IMR-90 (cell line): ENCODE measurements around the gene PTPMT1. TPM values are rescaled to one million over a fixed set of nuclear protein-coding genes. Genes with fewer than 3 reads are reported as not detected.

Experiments
- ATAC-seq: fragments of 200-7000 bp; cut with Tn5 transposase; 2 replicates; pipeline ENCODE4 v1.9.1; 2020; ENCODE audit warnings: low read depth, mild to moderate bottlenecking, moderate library complexity
- BruUV-seq: library from RNA; stranded (reverse); fragments of 400-500 nt; replicated peaks from 2 replicates; lab custom pipeline; 2021; lab: Mats Ljungman, UMichigan
- CTCF ChIA-PET: fragments of 300-600 bp; formaldehyde crosslinking; extraction: SDS; loops from one replicate; lab custom pipeline; 2021; ENCODE audit warnings: antibody characterized with exemption; lab: Yijun Ruan, JAX
- POLR2A ChIA-PET: fragments of 300-600 bp; sonication (Branson Sonifier 250); formaldehyde crosslinking; loops from one replicate; lab custom pipeline; 2022; ENCODE audit warnings: antibody characterized with exemption; ENCODE audit not compliant: unreplicated experiment; lab: Charles Lee
- DNase-seq: peaks from one replicate; pipeline ENCODE4 v3.0.0; 2013
- H2AFZ ChIP-seq: replicated peaks from 2 replicates; pipeline ENCODE3; 2013; ENCODE audit warnings: low read length, mild to moderate bottlenecking; ENCODE audit not compliant: poor library complexity
- H2AK5ac ChIP-seq: 2 replicates; pipeline ENCODE4 v1.6.1; 2013; ENCODE audit warnings: low read depth, low read length, inconsistent platforms
- H2AK9ac ChIP-seq: replicated peaks from 2 replicates; pipeline ENCODE3; 2013; ENCODE audit warnings: mild to moderate bottlenecking, low read depth, low read length, moderate library complexity; ENCODE audit not compliant: poor library complexity
- H2BK120ac ChIP-seq: 2 replicates; pipeline ENCODE4 v1.6.1; 2013; ENCODE audit warnings: low read depth, low read length, inconsistent platforms
- H2BK15ac ChIP-seq: 3 replicates; pipeline ENCODE4 v1.6.1; 2013; ENCODE audit warnings: low read depth, low read length, inconsistent platforms
- H2BK20ac ChIP-seq: 2 replicates; pipeline ENCODE4 v1.6.1; 2013; ENCODE audit warnings: low read depth, mild to moderate bottlenecking, inconsistent platforms, low read length, moderate library complexity
- H2BK5ac ChIP-seq: 2 replicates; pipeline ENCODE4 v1.6.1; 2013; ENCODE audit warnings: mild to moderate bottlenecking, low read depth, low read length, inconsistent platforms; ENCODE audit not compliant: poor library complexity, severe bottlenecking
- H3K14ac ChIP-seq: replicated peaks from 2 replicates; pipeline ENCODE4 v1.6.1; 2013; ENCODE audit warnings: low read depth, low read length, inconsistent platforms
- H3K18ac ChIP-seq: 2 replicates; pipeline ENCODE4 v1.6.1; 2013; ENCODE audit warnings: low read depth, low read length, control low read depth
- H3K23ac ChIP-seq: 2 replicates; pipeline ENCODE4 v1.6.1; 2013; ENCODE audit warnings: low read depth, low read length, inconsistent platforms
- H3K27ac ChIP-seq: 2 replicates; pipeline ENCODE4 v1.5.1; 2013; ENCODE audit warnings: mild to moderate bottlenecking, control low read depth, low read length; ENCODE audit not compliant: insufficient read depth
- H3K27me3 ChIP-seq: 2 replicates; pipeline ENCODE4 v1.6.1; 2013; ENCODE audit warnings: low read length; ENCODE audit not compliant: control insufficient read depth, insufficient read depth
- H3K36me3 ChIP-seq: 2 replicates; pipeline ENCODE4 v1.6.1; 2013; ENCODE audit warnings: low read length, mixed read lengths; ENCODE audit not compliant: control insufficient read depth, insufficient read depth
- H3K4ac ChIP-seq: 2 replicates; pipeline ENCODE4 v1.6.1; 2013; ENCODE audit warnings: low read depth, low read length, inconsistent platforms
- H3K4me1 ChIP-seq: 2 replicates; pipeline ENCODE4 v1.6.1; 2013; ENCODE audit warnings: low read length, mixed read lengths; ENCODE audit not compliant: control insufficient read depth, insufficient read depth
- H3K4me2 ChIP-seq: 2 replicates; pipeline ENCODE4 v1.6.1; 2013; ENCODE audit warnings: low read depth, mild to moderate bottlenecking, control low read depth, low read length, moderate library complexity
- H3K4me3 ChIP-seq: 2 replicates; pipeline ENCODE4 v1.5.1; 2013; ENCODE audit warnings: low read depth, mild to moderate bottlenecking, control low read depth, low read length, moderate library complexity; ENCODE audit not compliant: insufficient read depth
- H3K56ac ChIP-seq: 2 replicates; pipeline ENCODE4 v1.6.1; 2013; ENCODE audit warnings: low read length, inconsistent platforms; ENCODE audit not compliant: insufficient read depth; ENCODE audit errors: extremely low read depth
- H3K79me1 ChIP-seq, 2 experiments: 2 replicates each; pipeline ENCODE4 v1.6.1; 2013; ENCODE audit warnings: low read length in 2 of 2, inconsistent platforms in 1 of 2, low read depth in 1 of 2
- H3K9ac ChIP-seq: 2 replicates; pipeline ENCODE4 v1.6.1; 2013; ENCODE audit warnings: low read depth, low read length, control low read depth
- H3K9me1 ChIP-seq: 2 replicates; pipeline ENCODE4 v1.6.1; 2013; ENCODE audit warnings: low read length, inconsistent platforms; ENCODE audit not compliant: insufficient read depth
- H3K9me3 ChIP-seq: 2 replicates; pipeline ENCODE4 v1.6.1; 2013; ENCODE audit warnings: low read length; ENCODE audit not compliant: control insufficient read depth, insufficient read depth
- H4K20me1 ChIP-seq: 2 replicates; pipeline ENCODE4 v1.6.1; 2013; ENCODE audit warnings: low read length, inconsistent platforms; ENCODE audit not compliant: insufficient read depth
- H4K5ac ChIP-seq: 2 replicates; pipeline ENCODE4 v1.6.1; 2013; ENCODE audit warnings: mild to moderate bottlenecking, low read depth, low read length, control low read depth
- H4K8ac ChIP-seq, 2 experiments: 2 replicates each; pipeline ENCODE4 v1.6.1; 2013; ENCODE audit warnings: low read depth in 2 of 2, low read length in 2 of 2, control low read depth in 1 of 2, inconsistent platforms in 1 of 2
- H4K91ac ChIP-seq: 2 replicates; pipeline ENCODE4 v1.6.1; 2013; ENCODE audit warnings: low read depth, low read length, inconsistent platforms; ENCODE audit not compliant: insufficient read depth
- MAZ ChIP-seq: IDR thresholded peaks from 2 replicates; pipeline ENCODE4 v1.6.1; 2012; ENCODE audit warnings: low read depth, mild to moderate bottlenecking, low read length, improper control_type of control experiment, moderate library complexity, borderline replicate concordance
- MXI1 ChIP-seq: IDR thresholded peaks from 2 replicates; pipeline ENCODE4 v1.6.1; 2012; ENCODE audit warnings: low read depth, mild to moderate bottlenecking, low read length, moderate library complexity, borderline replicate concordance
- NFE2L2 ChIP-seq: fragments of 150-350 bp; IDR thresholded peaks from 2 replicates; pipeline ENCODE4 v1.6.1; 2016; ENCODE audit warnings: low read depth, mild to moderate bottlenecking, low read length
- RFX5 ChIP-seq: IDR thresholded peaks from 2 replicates; pipeline ENCODE4 v1.8.0; 2012; ENCODE audit warnings: low read depth, mild to moderate bottlenecking, low read length, moderate library complexity
- SMC3 ChIP-seq: fragments of 150-350 bp; IDR thresholded peaks from 2 replicates; pipeline ENCODE4 v1.6.1; 2016; ENCODE audit warnings: low read depth, mild to moderate bottlenecking, antibody characterized with exemption, low read length, moderate library complexity
- WGBS, 2 experiments: methylation state at CpG; one replicate each; pipeline versions ENCODE4 v1.1.5 to v1.1.7; 2013; ENCODE audit warnings: missing lambda C conversion rate in 2 of 2; ENCODE audit not compliant: insufficient read length in 1 of 2; ENCODE audit errors: extremely low coverage in 2 of 2; 5-methylcytosine and 5-hydroxymethylcytosine counted together
- dilution Hi-C: fragments of 300-500 bp; cut with HindIII; formaldehyde crosslinking; loops from one replicate; pipeline ENCODE4 v1.14.3; 2018; ENCODE audit warnings: low sequenced_read_pairs; ENCODE audit not compliant: unreplicated experiment
- in situ Hi-C: fragments of 300-500 bp; cut with MboI; formaldehyde crosslinking; loops from 3 replicates; pipeline ENCODE4 v1.14.3; 2019; ENCODE audit warnings: low sequenced_read_pairs, inconsistent platforms, mixed read lengths
- intact Hi-C: fragments of 100-400 bp; cut with micrococcal nuclease; formaldehyde crosslinking; loops from 2 replicates; pipeline ENCODE4 v1.10.0; 2022
- polyA plus RNA-seq, 3 experiments: library from polyadenylated mRNA; depleted of rRNA; stranded (reverse); fragments of >200 nt; gene quantifications; 2 replicates each; pipeline ENCODE4 v1.2.3, GENCODE V29; 2012; ENCODE audit warnings: low replicate concordance in 1 of 3
- total RNA-seq: library from RNA; depleted of rRNA; stranded (reverse); fragments of >200 nt; gene quantifications from 2 replicates; pipeline ENCODE4 v1.2.3, GENCODE V29; 2012

The PTPMT1 gene
- total and polyA plus RNA-seq, 2 of the 4 experiments (the other 2 are of a cell fraction), result 51.6 to 55.0 TPM

- Histone ChIP-seq H2AFZ (no peak overlapping the region), H3K9me1 (peaks cover 6% of the 10 kb centered on the region), H3K14ac (no peak overlapping the region), H2BK15ac (no peak overlapping the region), H4K8ac (no peak overlapping the region), H2BK20ac (no peak overlapping the region), H3K9me3 (no peaks in the 10 kb centered on the region), H3K23ac (no peak overlapping the region), H2BK5ac (no peak overlapping the region), H4K91ac (no peak overlapping the region), H3K36me3 (peaks cover 4% of the 10 kb centered on the region; the same call in 1 of the 2 replicates), H3K18ac (no peak overlapping the region), H2AK9ac (no peak overlapping the region), H3K4me2 (no peak overlapping the region), H3K4ac (no peak overlapping the region), H3K27me3 (no peaks in the 10 kb centered on the region), H3K79me1 (no peaks in the 10 kb centered on the region), H3K56ac (no peak overlapping the region), H3K27ac (no peak overlapping the region), H3K9ac (no peak overlapping the region), H2AK5ac (no peak overlapping the region), H2BK120ac (no peak overlapping the region), H3K4me3 (no peak overlapping the region), H4K20me1 (peaks cover 7% of the 10 kb centered on the region; the same call in 1 of the 2 replicates), H3K4me1 (peaks cover 8% of the 10 kb centered on the region), H4K5ac (no peak overlapping the region)
- ChIA-PET CTCF (no interaction called here), POLR2A (no interaction called here)
- DNase-seq (no peak), ATAC-seq (no peak)
- TF ChIP-seq MXI1 (no peak), SMC3 (no peak), NFE2L2 (no peak), RFX5 (no peak), MAZ (no peak)
- intact Hi-C loops, result no loop called here
- dilution Hi-C loops, result no loop called here
- WGBS, 2 experiments, result 90% methylated on average over 2 of the region's 6 CpGs; no CpG with 5 or more reads in 1 of the 2 experiments
- in situ Hi-C loops, result loop anchor here (10.0 kb wide), 1 partner anchor 127 kb away; no protein-coding TSS in a partner anchor
- BruUV-seq, result no TSS peak
Observed at GRCh38 chr11:47611348-47611794, 46.0 kb downstream of the PTPMT1 start.
